Fibroblast of villous mesenchyme (primary cell): Measurements from ENCODE around the gene GPR21. TPM values are rescaled to one million over a fixed set of nuclear protein-coding genes. Genes with fewer than 3 reads are reported as not detected.

Experiments used
- DNase-seq: peaks from one replicate; pipeline ENCODE4 v3.0.0-alpha.2; 2010; ENCODE audit warnings: low read depth
- H3K4me3 ChIP-seq: 2 replicates; pipeline ENCODE4 v1.5.1; 2011; ENCODE audit warnings: low read depth, mild to moderate bottlenecking, low read length
- CTCF ChIP-seq: IDR thresholded peaks from 2 replicates; pipeline ENCODE4 v1.5.1; 2012; ENCODE audit warnings: low read depth, mild to moderate bottlenecking, low read length; ENCODE audit not compliant: insufficient read depth
- total RNA-seq: library from RNA; depleted of rRNA; stranded (reverse); fragments of >200 nt; gene quantifications from 2 replicates; pipeline ENCODE4 v1.2.3, GENCODE V29; 2012

The GPR21 gene
- total RNA-seq, 1 donor = 3.0 TPM

DNA sequence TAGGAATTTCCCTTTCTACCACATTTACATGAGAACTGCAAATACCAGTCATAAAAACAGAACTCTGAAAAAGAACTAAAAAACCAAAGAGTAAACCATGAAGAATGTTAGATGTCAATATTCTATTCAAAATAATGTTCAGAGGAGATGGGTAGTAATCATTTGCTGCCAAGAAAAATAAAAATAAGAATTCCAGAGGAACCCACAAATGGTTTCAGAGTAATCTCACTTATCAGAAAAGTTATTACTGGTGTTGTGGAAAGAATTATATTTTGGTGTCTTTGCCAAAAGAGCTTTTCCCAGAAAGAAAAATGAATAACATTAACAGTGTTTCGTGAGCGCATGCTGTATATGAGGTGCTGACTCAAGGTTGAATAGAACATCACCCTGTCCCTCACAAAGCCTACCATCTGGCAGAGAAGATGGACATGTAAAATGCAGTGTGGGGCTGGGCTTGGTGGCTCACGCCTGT is 35.6 kb downstream of the GPR21 start:
- H3K4me3 ChIP-seq = no peak overlapping the region
- DNase-seq = peak; percentile 94
- TF ChIP-seq CTCF = no peak

- no peak overlapping the region for H3K4me3 ChIP-seq
- no peak for TF ChIP-seq CTCF
- DNase-seq = no peak
Measured at GRCh38 chr9:123070198-123070597, 36.7 kb downstream of the GPR21 start.

DNA sequence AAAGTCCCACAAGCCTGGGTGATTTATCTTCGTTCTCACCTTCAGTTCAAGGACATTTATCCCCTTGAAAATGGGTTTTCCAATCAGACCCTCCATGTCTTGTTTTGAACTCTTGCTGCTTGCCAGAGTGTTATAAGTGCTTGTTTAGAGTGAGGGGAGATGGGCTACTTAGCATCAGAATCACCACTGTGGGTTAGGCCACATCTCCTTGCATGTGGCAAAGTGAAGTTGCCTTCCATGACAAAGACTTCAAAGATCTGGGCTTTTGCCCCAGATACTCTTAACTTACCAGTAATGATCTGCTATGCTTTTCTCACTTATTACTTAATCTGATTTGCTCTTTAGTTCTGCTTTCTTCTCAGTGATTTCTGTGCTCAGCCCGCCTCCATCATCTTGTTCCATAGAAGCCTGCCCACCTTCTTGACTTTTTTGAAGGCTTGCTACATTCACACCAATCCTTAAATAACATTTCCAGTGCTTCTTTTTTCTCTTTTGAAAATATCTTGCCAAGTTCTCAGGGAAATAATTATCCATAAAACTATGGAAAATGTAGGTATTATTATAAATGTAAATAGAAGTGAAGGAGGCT is 39.0 kb downstream of the GPR21 start:
- no peak for TF ChIP-seq CTCF
- DNase-seq = no peak
- no peak overlapping the region for H3K4me3 ChIP-seq

DNA sequence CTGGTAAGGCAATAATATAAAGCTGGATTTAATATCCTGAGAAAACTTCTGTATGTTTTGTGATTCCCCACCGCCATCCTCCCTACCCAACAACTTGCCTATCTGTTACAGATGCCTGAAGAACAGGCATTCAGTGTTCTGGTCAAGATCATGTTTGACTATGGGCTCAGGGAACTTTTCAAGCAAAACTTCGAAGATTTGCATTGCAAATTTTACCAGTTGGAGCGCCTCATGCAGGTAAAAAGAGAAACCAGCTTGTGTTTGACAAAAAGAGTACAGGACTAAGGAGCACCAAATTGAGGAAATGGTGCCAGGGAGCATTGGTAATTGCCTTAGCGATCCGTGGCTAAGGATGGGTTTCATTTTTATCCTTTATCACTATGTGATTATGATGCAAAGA is 40.0 kb downstream of the GPR21 start:
- no peak for DNase-seq
- peak overlapping the region; percentile 17 for H3K4me3 ChIP-seq
- no peak for TF ChIP-seq CTCF

GRCh38 chr9:123073991-123074422 is 40.5 kb downstream of the GPR21 start:
- no peak for TF ChIP-seq CTCF
- peak; percentile 81 for DNase-seq
- peak overlapping the region; percentile 17 for H3K4me3 ChIP-seq

DNA sequence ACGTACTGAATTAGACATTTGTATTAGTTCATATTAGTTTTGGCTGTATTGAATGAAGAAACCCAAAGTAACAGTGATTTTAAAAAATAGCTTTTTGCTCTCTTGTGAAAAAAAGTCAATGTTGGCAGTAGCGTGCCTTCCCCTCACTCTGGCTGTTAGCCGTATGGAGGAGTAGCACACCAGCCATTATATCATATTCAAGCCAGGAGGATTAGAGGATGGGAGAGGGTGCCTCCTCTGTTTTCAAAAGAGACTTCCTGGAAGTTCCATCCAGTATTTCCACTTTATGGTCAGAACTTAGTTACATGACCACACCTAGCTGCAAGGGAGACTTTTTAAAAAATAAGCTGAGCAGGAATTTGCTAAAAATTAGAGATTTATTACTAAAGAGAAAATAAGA is 41.2 kb downstream of the GPR21 start:
- no peak for TF ChIP-seq CTCF
- DNase-seq = no peak
- no peak overlapping the region for H3K4me3 ChIP-seq

DNA sequence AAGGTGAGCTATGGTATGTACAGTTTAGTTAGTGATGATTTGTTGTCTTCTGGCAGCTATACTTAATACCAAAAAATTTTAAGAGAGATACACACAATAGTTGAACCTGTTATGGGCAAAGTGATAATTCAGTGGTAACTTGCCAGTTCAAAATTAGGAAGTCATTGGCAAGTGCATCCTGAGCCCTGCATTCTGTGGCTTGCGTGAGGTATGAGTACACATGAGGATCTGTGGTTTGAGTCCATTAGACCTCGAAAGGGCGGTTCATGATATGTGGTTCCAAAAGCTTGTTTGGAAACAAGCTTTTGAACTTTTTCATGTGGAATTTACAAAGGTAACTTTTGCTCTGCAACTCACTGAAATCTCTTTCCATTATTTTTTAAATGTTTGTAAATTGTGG is 47.0 kb downstream of the GPR21 start:
- TF ChIP-seq CTCF = no peak
- no peak overlapping the region for H3K4me3 ChIP-seq
- DNase-seq = no peak
